ENCODE results near the gene STAT4.

DNA sequence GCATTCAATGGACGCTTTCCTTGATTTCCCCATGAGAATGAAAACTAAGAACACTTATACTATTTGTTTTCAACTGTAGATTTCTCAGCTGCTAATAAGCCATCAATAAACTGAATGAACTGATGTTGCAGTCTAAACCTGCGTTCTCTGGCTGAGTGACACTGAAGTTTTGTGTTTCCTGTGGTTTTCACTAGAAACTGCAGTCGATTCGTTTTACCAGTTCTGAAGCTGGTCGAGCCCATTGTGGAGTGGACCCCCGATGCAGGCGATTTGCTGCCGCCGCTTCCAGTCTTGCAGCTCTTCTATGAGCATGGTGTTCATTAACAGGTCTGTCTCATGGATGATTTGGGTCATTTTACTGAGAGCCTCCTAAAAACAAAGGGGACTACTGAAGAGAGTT, 86.2 kb downstream of the STAT4 start:
- TF ChIP-seq EP300 (IDR thresholded peaks at IDR 0.05; ENCODE audit: low read depth) (no peak), CTCF (IDR thresholded peaks at IDR 0.05) (no peak), POLR2A (IDR thresholded peaks at IDR 0.05) (no peak)

Measured in transverse colon (tissue), 3 donors.